GM18520 (cell line): Measurements from ENCODE around the gene ZDHHC24.

Experiments used
- ATAC-seq: cut with Tn5 transposase; IDR thresholded peaks from one replicate; pipeline ENCODE4 v1.9.1; 2021; ENCODE audit not compliant: unreplicated experiment

ZDHHC24 gene

GRCh38 chr11:66567787-66568123 lies 21.9 kb upstream of the ZDHHC24 start:
- ATAC-seq = no peak

- no peak for ATAC-seq
These were observed 20.4 kb upstream of the ZDHHC24 start for GRCh38 chr11:66566221-66566620.

GRCh38 chr11:66564984-66565383 lies 19.1 kb upstream of the ZDHHC24 start:
- no peak for ATAC-seq

- ATAC-seq = no peak
These were observed 18.7 kb upstream of the ZDHHC24 start for GRCh38 chr11:66564538-66564937.

GRCh38 chr11:66563832-66564231 lies 18.0 kb upstream of the ZDHHC24 start:
- no peak for ATAC-seq

GRCh38 chr11:66562907-66563583 lies 17.2 kb upstream of the ZDHHC24 start:
- ATAC-seq = no peak

- no peak for ATAC-seq
These were observed 16.4 kb upstream of the ZDHHC24 start for GRCh38 chr11:66562275-66562674.

GRCh38 chr11:66561975-66562248 lies 16.1 kb upstream of the ZDHHC24 start:
- ATAC-seq = no peak

GRCh38 chr11:66561178-66561974 lies 15.5 kb upstream of the ZDHHC24 start:
- ATAC-seq = no peak

GRCh38 chr11:66559866-66560676 lies 14.2 kb upstream of the ZDHHC24 start:
- no peak for ATAC-seq

- ATAC-seq = no peak
These were observed 13.5 kb upstream of the ZDHHC24 start for GRCh38 chr11:66559142-66559865.

GRCh38 chr11:66557733-66558326 lies 12.0 kb upstream of the ZDHHC24 start:
- no peak for ATAC-seq

GRCh38 chr11:66556086-66556485 lies 10.2 kb upstream of the ZDHHC24 start:
- no peak for ATAC-seq

- no peak for ATAC-seq
These were observed 9.6 kb upstream of the ZDHHC24 start for GRCh38 chr11:66555416-66555815.

- no peak for ATAC-seq
These were observed 8.8 kb upstream of the ZDHHC24 start for GRCh38 chr11:66554602-66555001.

- ATAC-seq = no peak
These were observed 5.0 kb upstream of the ZDHHC24 start for GRCh38 chr11:66550887-66551286.

GRCh38 chr11:66549696-66550095 lies 3.8 kb upstream of the ZDHHC24 start:
- ATAC-seq = no peak

GRCh38 chr11:66548774-66549630 lies 3.2 kb upstream of the ZDHHC24 start:
- no peak for ATAC-seq

- no peak for ATAC-seq
These were observed 2.2 kb upstream of the ZDHHC24 start for GRCh38 chr11:66548041-66548440.

GRCh38 chr11:66547662-66548009 lies 1.8 kb upstream of the ZDHHC24 start:
- no peak for ATAC-seq
